SK-MEL-5 (cell line): ENCODE results near the gene RNF113A. TPM values are rescaled to one million over a fixed set of nuclear protein-coding genes. Genes with fewer than 3 reads are reported as not detected.
A peak's percentile ranks its signal among the peaks of the same experiment; 100 is the strongest.
"Not testable (repeated sequence)": the region's sequence is repeated elsewhere in the genome, so short reads cannot be mapped to it uniquely, and the experiment has no call there.

Source experiments
- DNase-seq: peaks from one replicate; pipeline ENCODE4 v3.0.0-alpha.2; 2016; ENCODE audit warnings: low read depth, low spot score
- in situ Hi-C: cut with HindIII; loops from 2 replicates; pipeline ENCODE4 v1.10.0; 2016; ENCODE audit warnings: low sequenced_read_pairs, high pct_unique_total_duplicates, low pct_unique_long_range_greater_than_20kb
- total RNA-seq: library from RNA; depleted of rRNA; stranded (reverse); fragments of >200 nt; shearing (Covaris generic); gene quantifications from 2 replicates; pipeline ENCODE4 v1.2.3, GENCODE V29; 2014; rRNA removed

Gene RNF113A
- total RNA-seq, 1 experiment from 2014 or later: 27.0 TPM

- in situ Hi-C loops: no loop called here
- no peak for DNase-seq
These were observed 854 bp downstream of the RNF113A start for GRCh38 chrX:119870626-119871131.

GRCh38 chrX:119853444-119853843 is 18.1 kb downstream of the RNF113A start:
- DNase-seq: no peak
- in situ Hi-C loops: no loop called here

- in situ Hi-C loops: no loop called here
- peak; percentile 98 for DNase-seq
These were observed 18.9 kb downstream of the RNF113A start, which contains the start of gene UPF3B for GRCh38 chrX:119852382-119853353. TSS of gene UPF3B (minus strand) at chrX:119852963. CDS start at chrX:119852928, 35 bp downstream.

- in situ Hi-C loops: no loop called here
These were observed 37.6 kb downstream of the RNF113A start for GRCh38 chrX:119833905-119834304.

GRCh38 chrX:119828446-119828845 is 43.1 kb downstream of the RNF113A start:
- no peak for DNase-seq
- in situ Hi-C loops: no loop called here

More at GRCh38 chrX:119833905-119834304, 37.6 kb downstream of the RNF113A start:
- DNase-seq: no peak

GRCh38 chrX:119826399-119826959 is 45.1 kb downstream of the RNF113A start:
- DNase-seq: peak; percentile 4

GRCh38 chrX:119824221-119824620 is 47.3 kb downstream of the RNF113A start:
- DNase-seq, in situ Hi-C loops: not testable (repeated sequence)

More at GRCh38 chrX:119826399-119826959, 45.1 kb downstream of the RNF113A start:
- in situ Hi-C loops: no loop called here

- in situ Hi-C loops: not testable (repeated sequence)
These were observed 49.8 kb downstream of the RNF113A start for GRCh38 chrX:119821703-119822102.

More at GRCh38 chrX:119821703-119822102, 49.8 kb downstream of the RNF113A start:
- peak; percentile 46 for DNase-seq

Other genes with a start within 250 kb of the RNF113A start
- 37.4 and 37.9 TPM in 2 replicates for gene SEPTIN6, start 178.6 kb downstream of the RNF113A start, total RNA-seq
- gene SOWAHD, start 113.1 kb downstream of the RNF113A start, total RNA-seq: 0.19 TPM in 1 of 2 replicates, not detected in the other
- gene RPL39, start 80.1 kb downstream of the RNF113A start, total RNA-seq: 2,526 and 2,613 TPM in 2 replicates
- 3.9 and 4.5 TPM in 2 replicates for gene UPF3B, start 18.8 kb downstream of the RNF113A start, total RNA-seq
- 153 and 162 TPM in 2 replicates for gene NDUFA1, start 99 bp upstream of the RNF113A start, total RNA-seq
- gene AKAP14, start 24.2 kb upstream of the RNF113A start, total RNA-seq: not detected in 2 replicates
- 4.7 and 5.5 TPM in 2 replicates for gene NKAP, start 72.0 kb upstream of the RNF113A start, total RNA-seq
- not detected in 2 replicates for gene RHOXF2B, start 206.0 kb upstream of the RNF113A start, total RNA-seq
- not detected in 2 replicates for gene RHOXF1, start 244.2 kb upstream of the RNF113A start, total RNA-seq